ENCODE results near the gene PVR. TPM values are rescaled to one million over a fixed set of nuclear protein-coding genes. Genes with fewer than 3 reads are reported as not detected.

PVR gene
- total RNA-seq, 1 experiment from 2014 or later = 15.0 TPM

DNA sequence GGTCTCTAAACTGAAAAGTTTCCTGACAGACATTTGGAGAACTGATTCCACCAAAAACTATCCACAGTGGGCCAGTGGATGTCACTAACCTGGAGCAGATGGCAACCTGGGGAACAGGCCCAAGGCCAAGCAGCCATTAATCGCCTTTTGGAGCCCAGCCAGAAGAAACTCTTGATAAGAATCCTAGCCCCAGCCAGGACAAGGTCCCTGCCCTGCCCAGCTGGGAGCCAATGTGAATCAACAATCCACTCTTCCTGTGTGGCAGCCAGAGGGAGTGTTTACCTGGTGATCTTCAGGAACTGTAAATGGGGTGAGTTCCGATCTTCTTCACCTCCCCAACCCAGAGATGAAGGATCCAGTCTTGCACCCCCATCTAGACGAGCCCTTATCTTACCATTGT lies 44.8 kb upstream of the PVR start:
- no peak for TF ChIP-seq ZNF219 (CRISPR knock-in tag; IDR thresholded peaks at IDR 0.05; ENCODE audit: borderline replicate concordance)
- Mint-ChIP-seq H3K4me1 (peaks cover 26% of the 10 kb centered on the region), H3K4me3 (no peak overlapping the region), H3K27ac (no peak overlapping the region), H3K27me3 (ENCODE audit: low read depth) (peaks cover 5% of the 10 kb centered on the region), H3K36me3 (no peaks in the 10 kb centered on the region), H3K9me3 (peaks cover 21% of the 10 kb centered on the region)
- ChIA-PET POLR2A (no interaction called here), CTCF (interaction anchor here (0.6 to 2.6 kb wide), 2 partner anchors 12 to 51 kb away, joined by 3 to 7 read pairs; no protein-coding TSS in a partner anchor)
- ATAC-seq (no peak), DNase-seq (ENCODE audit: low spot score) (no peak)

- ATAC-seq (no peak), DNase-seq (ENCODE audit: low spot score) (no peak)
- H3K4me3 Mint-ChIP-seq = no peak overlapping the region
- no peaks in the 10 kb centered on the region for H3K36me3 Mint-ChIP-seq
- H3K27ac Mint-ChIP-seq = no peak overlapping the region
- TF ChIP-seq ETV6 (CRISPR knock-in tag; IDR thresholded peaks at IDR 0.05) (no peak), ZNF263 (CRISPR knock-in tag; IDR thresholded peaks at IDR 0.05; ENCODE audit: low read depth) (no peak), ZNF512 (CRISPR knock-in tag; IDR thresholded peaks at IDR 0.05; ENCODE audit: borderline replicate concordance) (no peak), FOXP1 (CRISPR knock-in tag; IDR thresholded peaks at IDR 0.05; ENCODE audit: borderline replicate concordance) (no peak), AFF4 (CRISPR knock-in tag; IDR thresholded peaks at IDR 0.05; ENCODE audit: borderline replicate concordance) (no peak), RELA (CRISPR knock-in tag; IDR thresholded peaks at IDR 0.05; ENCODE audit: borderline replicate concordance) (no peak), PRRX2 (CRISPR knock-in tag; IDR thresholded peaks at IDR 0.05) (no peak), IRF2 (CRISPR knock-in tag; IDR thresholded peaks at IDR 0.05; ENCODE audit: borderline replicate concordance, low read depth) (no peak), ARID4B (CRISPR knock-in tag; IDR thresholded peaks at IDR 0.05; ENCODE audit: borderline replicate concordance) (no peak)
- TF ChIP-seq, protein P1, sequence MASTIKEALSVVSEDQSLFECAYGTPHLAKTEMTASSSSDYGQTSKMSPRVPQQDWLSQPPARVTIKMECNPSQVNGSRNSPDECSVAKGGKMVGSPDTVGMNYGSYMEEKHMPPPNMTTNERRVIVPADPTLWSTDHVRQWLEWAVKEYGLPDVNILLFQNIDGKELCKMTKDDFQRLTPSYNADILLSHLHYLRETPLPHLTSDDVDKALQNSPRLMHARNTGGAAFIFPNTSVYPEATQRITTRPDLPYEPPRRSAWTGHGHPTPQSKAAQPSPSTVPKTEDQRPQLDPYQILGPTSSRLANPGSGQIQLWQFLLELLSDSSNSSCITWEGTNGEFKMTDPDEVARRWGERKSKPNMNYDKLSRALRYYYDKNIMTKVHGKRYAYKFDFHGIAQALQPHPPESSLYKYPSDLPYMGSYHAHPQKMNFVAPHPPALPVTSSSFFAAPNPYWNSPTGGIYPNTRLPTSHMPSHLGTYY (CRISPR knock-in tag; IDR thresholded peaks at IDR 0.05) = no peak
- peaks cover 5% of the 10 kb centered on the region for H3K27me3 Mint-ChIP-seq (ENCODE audit: low read depth)
- H3K4me1 Mint-ChIP-seq = peaks cover 35% of the 10 kb centered on the region
- ChIA-PET CTCF (interaction anchor here (1.4 to 2.6 kb wide), 3 partner anchors 10 to 23 kb away, joined by 4 to 10 read pairs (median 7); no protein-coding TSS in a partner anchor), POLR2A (no interaction called here)
- peaks cover 21% of the 10 kb centered on the region for H3K9me3 Mint-ChIP-seq
Observed at GRCh38 chr19:44600466-44600865, 43.2 kb upstream of the PVR start.
